Measurements from ENCODE around the gene NEXMIF.
"Not testable (repeated sequence)": the region's sequence is repeated elsewhere in the genome, so short reads cannot be mapped to it uniquely, and the experiment has no call there.

The NEXMIF gene

DNA sequence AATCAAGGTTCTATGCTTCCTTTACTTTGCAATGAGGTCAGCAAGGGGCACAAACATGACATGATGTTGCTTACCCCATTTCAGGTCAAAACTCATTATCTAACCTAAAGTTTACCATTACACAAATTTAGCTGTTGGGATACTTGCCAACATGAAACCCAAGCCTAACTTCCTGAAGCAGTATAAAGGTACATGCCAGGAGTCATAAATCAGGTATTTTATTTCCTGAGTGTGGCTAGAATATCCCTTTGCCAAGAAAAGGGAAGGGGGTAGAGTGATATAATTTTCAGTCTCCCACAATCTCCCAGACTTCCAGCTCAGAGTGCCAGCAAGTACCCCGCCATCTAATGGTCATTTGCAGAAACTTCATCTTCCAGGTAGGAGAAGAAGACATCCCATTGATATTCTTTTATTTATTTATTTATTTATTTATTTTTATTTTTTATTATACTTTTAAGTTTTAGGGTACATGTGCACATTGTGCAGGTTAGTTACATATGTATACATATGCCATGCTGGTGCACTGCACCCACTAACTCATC lies 136.6 kb downstream of the NEXMIF start:
- no peak for DNase-seq

GRCh38 chrX:74784629-74785028 lies 140.6 kb downstream of the NEXMIF start:
- no peak for DNase-seq

- no peak for DNase-seq
Observed at GRCh38 chrX:74781507-74782034, 143.7 kb downstream of the NEXMIF start.

DNA sequence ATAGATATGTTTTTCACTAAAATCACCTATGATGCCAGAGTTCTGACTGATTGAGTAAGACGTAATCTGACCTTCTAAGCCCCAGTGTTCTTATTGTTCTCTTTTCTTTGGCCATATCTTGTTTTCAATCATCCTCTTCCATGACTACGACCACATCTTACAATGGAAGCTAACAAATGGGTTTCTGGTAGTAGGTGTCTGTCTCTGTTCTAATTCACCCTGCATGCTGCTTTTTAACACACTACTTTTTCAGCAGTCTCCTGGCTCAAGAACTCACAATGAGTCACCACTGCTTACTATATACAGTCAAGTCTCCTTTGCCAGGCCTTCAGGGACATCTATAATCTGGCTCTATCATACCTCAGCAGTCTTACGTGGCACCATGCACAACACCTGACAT lies 146.1 kb downstream of the NEXMIF start:
- DNase-seq, result no peak

DNA sequence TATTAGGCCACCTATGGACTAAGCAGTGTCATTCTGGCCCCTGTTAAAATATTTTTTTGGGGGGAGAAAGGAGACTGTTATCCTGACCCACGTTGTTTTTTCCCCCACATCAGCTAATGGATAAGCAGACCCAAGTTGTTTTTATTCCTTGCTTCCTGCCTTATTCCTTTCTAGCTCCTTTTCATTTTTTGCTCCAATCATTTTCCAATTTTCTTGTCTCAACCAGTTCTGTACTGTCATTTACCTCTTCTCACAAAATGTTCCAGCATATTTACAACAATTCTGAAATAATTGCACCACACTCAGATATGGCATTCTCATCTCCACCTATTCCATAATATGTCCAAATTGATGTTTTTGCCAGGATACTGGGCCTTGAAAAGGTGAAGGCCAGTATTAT lies 150.3 kb downstream of the NEXMIF start:
- DNase-seq, result no peak

DNA sequence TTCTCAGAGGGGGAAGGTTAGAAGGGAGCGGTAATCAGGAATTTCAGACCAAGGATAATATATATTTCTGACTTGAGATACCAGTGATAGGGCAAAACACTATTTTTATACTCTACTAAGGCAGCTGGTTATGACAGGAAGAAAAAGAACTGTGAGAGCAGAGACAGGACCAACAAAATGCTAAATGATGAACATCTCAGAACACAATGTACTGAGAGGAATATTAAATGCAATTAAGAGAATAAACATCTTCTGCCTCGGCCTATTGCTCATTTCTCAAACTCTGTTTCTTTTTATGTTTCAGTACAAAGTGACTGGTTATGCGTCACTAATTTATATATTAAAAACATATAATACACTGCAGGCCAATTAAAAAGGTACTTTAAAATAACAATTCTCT lies 188.8 kb downstream of the NEXMIF start:
- DNase-seq, result no peak

- no peak for DNase-seq
Observed at GRCh38 chrX:74705269-74705668, 220.0 kb downstream of the NEXMIF start.

GRCh38 chrX:74701343-74701742 lies 223.9 kb downstream of the NEXMIF start:
- DNase-seq, result not testable (repeated sequence)

- DNase-seq, result no peak
Observed at GRCh38 chrX:74684466-74684865, 240.8 kb downstream of the NEXMIF start.

All from NK-92 treated with Interleukin-12 subunit alpha and Interleukin-12 subunit beta, amount 100 ng/mL, for 24 hours (cell line).